A549 (cell line): ENCODE data around the gene AMIGO1. TPM values are rescaled to one million over a fixed set of nuclear protein-coding genes. Genes with fewer than 3 reads are reported as not detected.

ENCODE experiments used
- ATAC-seq, 2 experiments: fragments of 200-7000 bp in 1 of 2; fragments of >200 bp in 1 of 2; cut with Nextera tagmentation in 1 of 2; cut with Tn5 transposase in 1 of 2; 3 replicates each; pipeline versions ENCODE4 v1.8.0 to v1.9.1; 2018 to 2020; ENCODE audit warnings: mild to moderate bottlenecking in 1 of 2, moderate library complexity in 1 of 2
- CTCF ChIA-PET: fragments of 300-600 bp; sonication (Branson Sonifier 250); formaldehyde crosslinking; extraction: SDS; loops from one replicate; lab custom pipeline; 2021; ENCODE audit warnings: antibody characterized with exemption, inconsistent platforms; lab: Yijun Ruan, JAX
- POLR2A ChIA-PET: fragments of 350-600 bp; formaldehyde crosslinking; extraction: SDS; loops from one replicate; lab custom pipeline; 2021; ENCODE audit warnings: antibody characterized with exemption, inconsistent platforms; lab: Yijun Ruan, JAX
- DNase-seq, 2 experiments: peaks; one replicate each; pipeline versions ENCODE4 v3.0.0 to v3.0.0-alpha.2; 2011 to 2016; ENCODE audit warnings: low read depth in 1 of 2, low spot score in 1 of 2
- FAIRE-seq: peaks from 2 replicates; lab custom pipeline; 2011; peaks lifted over from hg19 to GRCh38; lab: Jason Lieb, UNC
- H3K27ac ChIP-seq, 2 experiments: fragments of >200 bp; sonication (Bioruptor Twin); formaldehyde crosslinking; 3 replicates each; pipeline ENCODE4 v1.5.1; 2016 to 2017
- H3K4me1 ChIP-seq: fragments of >200 bp; sonication (Bioruptor Twin); formaldehyde crosslinking; 3 replicates; pipeline ENCODE4 v1.6.1; 2016
- H3K4me2 ChIP-seq: fragments of >200 bp; sonication (Bioruptor Twin); formaldehyde crosslinking; 3 replicates; pipeline ENCODE4 v1.6.1; 2016
- H3K4me3 ChIP-seq: fragments of >200 bp; sonication (Bioruptor Twin); formaldehyde crosslinking; 3 replicates; pipeline ENCODE4 v1.5.1; 2016
- H3K9me3 ChIP-seq: fragments of >200 bp; sonication (Bioruptor Twin); formaldehyde crosslinking; 3 replicates; pipeline ENCODE4 v1.6.1; 2016
- BHLHE40 ChIP-seq: IDR thresholded peaks from 2 replicates; pipeline ENCODE4 v1.6.1; 2012; ENCODE audit warnings: low read depth, low read length, inconsistent platforms
- CHD2 ChIP-seq: fragments of 150-350 bp; IDR thresholded peaks from 2 replicates; pipeline ENCODE4 v1.6.1; 2014; ENCODE audit warnings: low read length; ENCODE audit not compliant: partially characterized antibody
- CHD4 ChIP-seq: fragments of 200-600 bp; sonication (generic); IDR thresholded peaks from 2 replicates; pipeline ENCODE4 v1.6.1; 2016; ENCODE audit warnings: antibody characterized with exemption, mild to moderate bottlenecking, borderline replicate concordance
- FOSL2 ChIP-seq, 2 experiments: fragments of 450-650 bp in 1 of 2; fragments of >200 bp in 1 of 2; sonication (Bioruptor Twin) in 1 of 2; formaldehyde crosslinking; IDR thresholded peaks; 2 replicates each; pipeline versions ENCODE4 v1.5.0 to v1.6.1; 2016 to 2020; ENCODE audit warnings: mild to moderate bottlenecking in 1 of 2, moderate library complexity in 1 of 2
- HDAC2 ChIP-seq: fragments of 200-600 bp; sonication (generic); IDR thresholded peaks from 2 replicates; pipeline ENCODE4 v1.6.1; 2016
- HEYL ChIP-seq: fragments of 250-450 bp; sonication (Bioruptor Pico); IDR thresholded peaks from 2 replicates; pipeline ENCODE4 v1.8.0; 2021; ENCODE audit warnings: mild to moderate bottlenecking, moderate library complexity
- HOXB5 ChIP-seq: fragments of 250-450 bp; sonication (Bioruptor Pico); IDR thresholded peaks from 2 replicates; pipeline ENCODE4 v1.5.0; 2020; ENCODE audit warnings: mild to moderate bottlenecking, moderate library complexity
- JUN ChIP-seq, 2 experiments: fragments of >200 bp; sonication (Bioruptor Twin); formaldehyde crosslinking; IDR thresholded peaks; 2 replicates in 1 of 2; 3 replicates in 1 of 2; pipeline ENCODE4 v1.6.1; 2016 to 2017
- JUNB ChIP-seq: fragments of >200 bp; sonication (Bioruptor Twin); formaldehyde crosslinking; IDR thresholded peaks from 2 replicates; pipeline ENCODE4 v1.6.1; 2016
- KDM5A ChIP-seq: fragments of 200-600 bp; sonication (generic); IDR thresholded peaks from 2 replicates; pipeline ENCODE4 v1.6.1; 2016; ENCODE audit warnings: antibody characterized with exemption, mild to moderate bottlenecking
- MAFK ChIP-seq: fragments of 450-650 bp; IDR thresholded peaks from 2 replicates; pipeline ENCODE4 v1.6.1; 2014; ENCODE audit not compliant: partially characterized antibody
- MYC ChIP-seq: IDR thresholded peaks from 2 replicates; pipeline ENCODE4 v1.6.1; 2012; ENCODE audit warnings: mild to moderate bottlenecking, inconsistent platforms, low read length, improper control_type of control experiment, borderline replicate concordance
- PHF8 ChIP-seq: fragments of 200-600 bp; sonication (generic); IDR thresholded peaks from 2 replicates; pipeline ENCODE4 v1.6.1; 2016; ENCODE audit warnings: low read depth, mild to moderate bottlenecking, antibody characterized with exemption, moderate library complexity, borderline replicate concordance
- POLR2A ChIP-seq: IDR thresholded peaks from 2 replicates; pipeline ENCODE4 v1.6.1; 2012; ENCODE audit warnings: mild to moderate bottlenecking, low read length
- POLR2AphosphoS2 ChIP-seq: conservative IDR thresholded peaks from 2 replicates; pipeline ENCODE4 v1.6.1; 2012; ENCODE audit warnings: low read length, improper control_type of control experiment, inconsistent platforms
- RNF2 ChIP-seq: fragments of 200-600 bp; sonication (generic); IDR thresholded peaks from 2 replicates; pipeline ENCODE4 v1.6.1; 2016; ENCODE audit warnings: low read depth, mild to moderate bottlenecking, antibody characterized with exemption, moderate library complexity, borderline replicate concordance
- ZFP36 ChIP-seq: fragments of 450-650 bp; IDR thresholded peaks from 2 replicates; pipeline ENCODE4 v1.6.1; 2014; ENCODE audit warnings: borderline replicate concordance; ENCODE audit not compliant: partially characterized antibody
- WGBS: methylation state at CpG from one replicate; pipeline ENCODE4 v1.1.6; 2017; ENCODE audit errors: missing lambda C conversion rate; 5-methylcytosine and 5-hydroxymethylcytosine counted together
- polyA plus RNA-seq, 4 experiments: library from polyadenylated mRNA; depleted of rRNA in 3 of 4; stranded (reverse); fragments of >200 nt; fragmentation: RNase III in 1 of 4; extraction: RNeasy Plus Mini Kit Qiagen cat#74134 plus additional on column Dnase treatment in 1 of 4; gene quantifications; 2 replicates in 3 of 4; 3 replicates in 1 of 4; pipeline ENCODE4 v1.2.3, GENCODE V29; 2011 to 2017
- TF ChIP-seq, protein P1 (sequence below): fragments of 150-350 bp; IDR thresholded peaks from 2 replicates; pipeline ENCODE4 v1.6.1; 2014; ENCODE audit warnings: low read depth, mild to moderate bottlenecking, low read length
- TF ChIP-seq, protein P2 (sequence below): fragments of >200 bp; sonication (Bioruptor Twin); formaldehyde crosslinking; IDR thresholded peaks from 2 replicates; pipeline ENCODE4 v1.6.1; 2016
- TF ChIP-seq, protein P3 (sequence below): fragments of >200 bp; sonication (Bioruptor Twin); formaldehyde crosslinking; IDR thresholded peaks from 3 replicates; pipeline ENCODE4 v1.5.1; 2016
- TF ChIP-seq, protein P4 (sequence below): fragments of >200 bp; sonication (Bioruptor Twin); formaldehyde crosslinking; IDR thresholded peaks from 3 replicates; pipeline ENCODE4 v1.6.1; 2016
- TF ChIP-seq, protein P5 (sequence below): fragments of 200-600 bp; sonication (generic); IDR thresholded peaks from 2 replicates; pipeline ENCODE4 v1.6.1; 2016; ENCODE audit warnings: antibody characterized with exemption, mild to moderate bottlenecking, moderate library complexity

The AMIGO1 gene
- polyA plus RNA-seq, 2 of the 4 experiments (the other 2 are of a cell fraction), result 0.43 to 1.2 TPM

DNA sequence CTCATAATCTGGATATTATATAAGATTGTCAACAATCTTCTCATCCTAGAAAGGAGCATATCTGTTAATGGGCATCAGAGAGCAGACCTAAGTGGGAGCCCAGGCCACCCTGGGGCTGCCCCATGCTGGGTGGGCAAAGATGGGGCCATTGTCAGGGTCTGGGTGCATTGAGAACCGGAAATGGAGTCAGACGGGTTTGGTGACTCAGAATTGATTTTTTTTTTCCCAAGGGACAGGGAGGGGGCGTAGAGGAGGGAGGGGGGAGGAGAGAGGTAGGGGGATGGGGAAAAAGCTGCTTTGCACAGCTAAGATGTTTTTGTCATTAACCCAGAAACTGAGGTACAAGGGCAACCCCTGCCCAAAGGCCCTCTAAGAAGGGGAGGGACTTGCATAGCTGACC lies 24.5 kb downstream of the AMIGO1 start:
- no peak overlapping the region for H3K4me3 ChIP-seq
- POLR2A ChIA-PET, result no interaction called here
- TF ChIP-seq KDM5A (no peak), RNF2 (no peak), BHLHE40 (no peak), CHD4 (no peak), JUNB (no peak), POLR2A (no peak), HDAC2 (no peak), PHF8 (no peak), HEYL (no peak), CHD2 (no peak)
- TF ChIP-seq, protein P1, sequence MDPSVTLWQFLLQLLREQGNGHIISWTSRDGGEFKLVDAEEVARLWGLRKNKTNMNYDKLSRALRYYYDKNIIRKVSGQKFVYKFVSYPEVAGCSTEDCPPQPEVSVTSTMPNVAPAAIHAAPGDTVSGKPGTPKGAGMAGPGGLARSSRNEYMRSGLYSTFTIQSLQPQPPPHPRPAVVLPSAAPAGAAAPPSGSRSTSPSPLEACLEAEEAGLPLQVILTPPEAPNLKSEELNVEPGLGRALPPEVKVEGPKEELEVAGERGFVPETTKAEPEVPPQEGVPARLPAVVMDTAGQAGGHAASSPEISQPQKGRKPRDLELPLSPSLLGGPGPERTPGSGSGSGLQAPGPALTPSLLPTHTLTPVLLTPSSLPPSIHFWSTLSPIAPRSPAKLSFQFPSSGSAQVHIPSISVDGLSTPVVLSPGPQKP, result no peak
- TF ChIP-seq, protein P2, sequence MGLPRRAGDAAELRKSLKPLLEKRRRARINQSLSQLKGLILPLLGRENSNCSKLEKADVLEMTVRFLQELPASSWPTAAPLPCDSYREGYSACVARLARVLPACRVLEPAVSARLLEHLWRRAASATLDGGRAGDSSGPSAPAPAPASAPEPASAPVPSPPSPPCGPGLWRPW, result no peak
- TF ChIP-seq, protein P3, sequence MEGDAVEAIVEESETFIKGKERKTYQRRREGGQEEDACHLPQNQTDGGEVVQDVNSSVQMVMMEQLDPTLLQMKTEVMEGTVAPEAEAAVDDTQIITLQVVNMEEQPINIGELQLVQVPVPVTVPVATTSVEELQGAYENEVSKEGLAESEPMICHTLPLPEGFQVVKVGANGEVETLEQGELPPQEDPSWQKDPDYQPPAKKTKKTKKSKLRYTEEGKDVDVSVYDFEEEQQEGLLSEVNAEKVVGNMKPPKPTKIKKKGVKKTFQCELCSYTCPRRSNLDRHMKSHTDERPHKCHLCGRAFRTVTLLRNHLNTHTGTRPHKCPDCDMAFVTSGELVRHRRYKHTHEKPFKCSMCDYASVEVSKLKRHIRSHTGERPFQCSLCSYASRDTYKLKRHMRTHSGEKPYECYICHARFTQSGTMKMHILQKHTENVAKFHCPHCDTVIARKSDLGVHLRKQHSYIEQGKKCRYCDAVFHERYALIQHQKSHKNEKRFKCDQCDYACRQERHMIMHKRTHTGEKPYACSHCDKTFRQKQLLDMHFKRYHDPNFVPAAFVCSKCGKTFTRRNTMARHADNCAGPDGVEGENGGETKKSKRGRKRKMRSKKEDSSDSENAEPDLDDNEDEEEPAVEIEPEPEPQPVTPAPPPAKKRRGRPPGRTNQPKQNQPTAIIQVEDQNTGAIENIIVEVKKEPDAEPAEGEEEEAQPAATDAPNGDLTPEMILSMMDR, result no peak
- TF ChIP-seq, all 56 proteins: peak for 0
- Histone ChIP-seq H3K4me2 (peak overlapping the region; percentile 91), H3K9me3 (no peaks in the 10 kb centered on the region), H3K27ac (peak overlapping the region in 1 of 2 experiments; percentile 99; a peak in 2 of 6 replicates), H3K4me1 (peaks cover 6% of the 10 kb centered on the region; the same call in 2 of the 3 replicates)
- DNase-seq (no peak), ATAC-seq (no peak), FAIRE-seq (no peak)
- WGBS, result 23% methylated on average over 3 of the region's 3 CpGs
- CTCF ChIA-PET, result interaction anchor here (0.8 to 23.6 kb wide), 7 partner anchors 9 to 47 kb away, joined by 3 to 749 read pairs (median 4); partner anchors contain the start of genes CYB561D1 and GPR61

DNA sequence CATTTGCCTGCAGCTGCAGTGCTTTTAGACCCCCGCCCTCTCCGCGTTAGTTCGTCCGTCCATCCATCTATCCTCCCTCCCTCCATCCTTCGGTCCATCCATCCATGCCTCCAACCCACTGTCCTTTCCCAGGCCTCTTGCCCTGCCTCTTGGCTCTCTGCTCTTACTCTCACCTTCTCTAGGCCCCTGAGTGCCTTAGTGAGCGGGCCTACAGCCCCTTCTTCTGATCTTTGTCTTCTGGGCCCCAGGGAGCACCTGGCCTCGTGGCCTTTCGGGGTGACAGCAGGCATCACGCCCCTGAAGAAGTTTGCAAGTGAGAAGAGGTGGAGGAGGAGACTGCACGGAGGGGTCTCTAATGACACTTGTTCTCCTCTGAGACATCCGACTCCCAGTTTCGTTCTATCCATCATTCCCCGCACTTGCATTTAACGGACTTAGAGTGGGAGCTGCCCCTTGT lies 25.0 kb downstream of the AMIGO1 start:
- Histone ChIP-seq H3K9me3 (no peaks in the 10 kb centered on the region), H3K27ac (peak overlapping the region; percentile 96 to 99)
- 59% methylated on average over 15 of the region's 15 CpGs for WGBS

More for the DNA sequence above, 25.0 kb downstream of the AMIGO1 start:
- no peak for FAIRE-seq
- peak in 1 of 2 experiments; percentile 10; a peak in 3 of 6 replicates for ATAC-seq
- peaks cover 6% of the 10 kb centered on the region; the same call in 2 of the 3 replicates for H3K4me1 ChIP-seq
- POLR2A ChIA-PET, result interaction anchor here (1.1 to 2.2 kb wide), 3 partner anchors 9 to 46 kb away, joined by 3 to 9 read pairs (median 6); partner anchors contain the start of gene CYB561D1
- TF ChIP-seq, protein P4, sequence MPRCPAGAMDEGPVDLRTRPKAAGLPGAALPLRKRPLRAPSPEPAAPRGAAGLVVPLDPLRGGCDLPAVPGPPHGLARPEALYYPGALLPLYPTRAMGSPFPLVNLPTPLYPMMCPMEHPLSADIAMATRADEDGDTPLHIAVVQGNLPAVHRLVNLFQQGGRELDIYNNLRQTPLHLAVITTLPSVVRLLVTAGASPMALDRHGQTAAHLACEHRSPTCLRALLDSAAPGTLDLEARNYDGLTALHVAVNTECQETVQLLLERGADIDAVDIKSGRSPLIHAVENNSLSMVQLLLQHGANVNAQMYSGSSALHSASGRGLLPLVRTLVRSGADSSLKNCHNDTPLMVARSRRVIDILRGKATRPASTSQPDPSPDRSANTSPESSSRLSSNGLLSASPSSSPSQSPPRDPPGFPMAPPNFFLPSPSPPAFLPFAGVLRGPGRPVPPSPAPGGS, result no peak
- no peak for TF ChIP-seq MAFK
- TF ChIP-seq HDAC2, result no peak
- no peak for TF ChIP-seq FOSL2 (IDR thresholded peaks at IDR 0.05)
- no peak for TF ChIP-seq FOSL2 (CRISPR knock-in tag; IDR thresholded peaks at IDR 0.05)
- TF ChIP-seq POLR2AphosphoS2, result no peak
- no peak for TF ChIP-seq JUN (IDR thresholded peaks at IDR 0.05)
- no peak for TF ChIP-seq HOXB5
- TF ChIP-seq, protein P5, sequence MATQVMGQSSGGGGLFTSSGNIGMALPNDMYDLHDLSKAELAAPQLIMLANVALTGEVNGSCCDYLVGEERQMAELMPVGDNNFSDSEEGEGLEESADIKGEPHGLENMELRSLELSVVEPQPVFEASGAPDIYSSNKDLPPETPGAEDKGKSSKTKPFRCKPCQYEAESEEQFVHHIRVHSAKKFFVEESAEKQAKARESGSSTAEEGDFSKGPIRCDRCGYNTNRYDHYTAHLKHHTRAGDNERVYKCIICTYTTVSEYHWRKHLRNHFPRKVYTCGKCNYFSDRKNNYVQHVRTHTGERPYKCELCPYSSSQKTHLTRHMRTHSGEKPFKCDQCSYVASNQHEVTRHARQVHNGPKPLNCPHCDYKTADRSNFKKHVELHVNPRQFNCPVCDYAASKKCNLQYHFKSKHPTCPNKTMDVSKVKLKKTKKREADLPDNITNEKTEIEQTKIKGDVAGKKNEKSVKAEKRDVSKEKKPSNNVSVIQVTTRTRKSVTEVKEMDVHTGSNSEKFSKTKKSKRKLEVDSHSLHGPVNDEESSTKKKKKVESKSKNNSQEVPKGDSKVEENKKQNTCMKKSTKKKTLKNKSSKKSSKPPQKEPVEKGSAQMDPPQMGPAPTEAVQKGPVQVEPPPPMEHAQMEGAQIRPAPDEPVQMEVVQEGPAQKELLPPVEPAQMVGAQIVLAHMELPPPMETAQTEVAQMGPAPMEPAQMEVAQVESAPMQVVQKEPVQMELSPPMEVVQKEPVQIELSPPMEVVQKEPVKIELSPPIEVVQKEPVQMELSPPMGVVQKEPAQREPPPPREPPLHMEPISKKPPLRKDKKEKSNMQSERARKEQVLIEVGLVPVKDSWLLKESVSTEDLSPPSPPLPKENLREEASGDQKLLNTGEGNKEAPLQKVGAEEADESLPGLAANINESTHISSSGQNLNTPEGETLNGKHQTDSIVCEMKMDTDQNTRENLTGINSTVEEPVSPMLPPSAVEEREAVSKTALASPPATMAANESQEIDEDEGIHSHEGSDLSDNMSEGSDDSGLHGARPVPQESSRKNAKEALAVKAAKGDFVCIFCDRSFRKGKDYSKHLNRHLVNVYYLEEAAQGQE, result no peak
- TF ChIP-seq ZFP36, result no peak
- TF ChIP-seq MYC, result no peak
- TF ChIP-seq, all 56 proteins: peak for 0
- no peak for DNase-seq
- Histone ChIP-seq H3K4me2 (peak overlapping the region; percentile 91), H3K4me3 (peak overlapping the region; percentile 60)
- CTCF ChIA-PET, result interaction anchor here (0.8 to 23.6 kb wide), 6 partner anchors 9 to 47 kb away, joined by 3 to 749 read pairs (median 14); partner anchors contain the start of genes CYB561D1 and GPR61
